OCI-LY7 (cell line): ENCODE data around the gene HECA. TPM values are rescaled to one million over a fixed set of nuclear protein-coding genes. Genes with fewer than 3 reads are reported as not detected.

Experiments
- BruUV-seq: library from RNA; stranded (reverse); fragments of 400-500 nt; replicated peaks from 2 replicates; lab custom pipeline; 2021; lab: Mats Ljungman, UMichigan
- CTCF ChIA-PET: fragments of 300-600 bp; sonication (Branson Sonifier 250); formaldehyde crosslinking; loops from one replicate; lab custom pipeline; 2022; ENCODE audit warnings: antibody characterized with exemption; ENCODE audit not compliant: unreplicated experiment; lab: Charles Lee
- POLR2A ChIA-PET: fragments of 300-600 bp; sonication (Branson Sonifier 250); formaldehyde crosslinking; loops from one replicate; lab custom pipeline; 2022; ENCODE audit warnings: antibody characterized with exemption; lab: Charles Lee
- DNase-seq: peaks from one replicate; pipeline ENCODE4 v3.0.0-alpha.2; 2015; ENCODE audit warnings: low spot score
- H2AFZ ChIP-seq: fragments of 200-600 bp; sonication (generic), shearing (Covaris generic); 2 replicates; pipeline ENCODE4 v1.6.1; 2014; ENCODE audit warnings: mild to moderate bottlenecking, antibody characterized with exemption, low read length, moderate library complexity
- H3K27ac ChIP-seq: fragments of 200-600 bp; sonication (generic); 2 replicates; pipeline ENCODE4 v1.5.1; 2014; ENCODE audit warnings: mixed run types, low read depth, mild to moderate bottlenecking, moderate library complexity, low read length, inconsistent platforms; ENCODE audit not compliant: poor library complexity, severe bottlenecking
- H3K36me3 ChIP-seq: fragments of 200-600 bp; sonication (generic); 2 replicates; pipeline ENCODE4 v1.6.1; 2014; ENCODE audit warnings: mild to moderate bottlenecking, antibody characterized with exemption, low read length, moderate library complexity, mixed read lengths; ENCODE audit not compliant: insufficient read depth
- H3K4me1 ChIP-seq: fragments of 200-600 bp; sonication (generic); 2 replicates; pipeline ENCODE4 v1.5.1; 2014; ENCODE audit warnings: mild to moderate bottlenecking, low read length; ENCODE audit not compliant: insufficient read depth, poor library complexity, severe bottlenecking
- H3K4me2 ChIP-seq: fragments of 200-600 bp; sonication (generic); 2 replicates; pipeline ENCODE4 v1.6.1; 2014; ENCODE audit warnings: mild to moderate bottlenecking, low read length
- H3K4me3 ChIP-seq: fragments of 200-600 bp; sonication (generic); 2 replicates; pipeline ENCODE4 v1.5.1; 2014; ENCODE audit warnings: mild to moderate bottlenecking, low read depth, low read length; ENCODE audit not compliant: poor library complexity, severe bottlenecking
- H3K79me2 ChIP-seq: fragments of 200-600 bp; sonication (generic); 2 replicates; pipeline ENCODE4 v1.6.1; 2016; ENCODE audit warnings: low read depth, mild to moderate bottlenecking, low read length, moderate library complexity, mixed read lengths; ENCODE audit not compliant: insufficient read depth
- H3K9me2 ChIP-seq: fragments of 200-600 bp; sonication (generic); 2 replicates; pipeline ENCODE4 v1.6.1; 2016; ENCODE audit warnings: mild to moderate bottlenecking, low read length, mixed read lengths; ENCODE audit not compliant: insufficient read depth
- H3K9me3 ChIP-seq: fragments of 200-600 bp; sonication (generic); 2 replicates; pipeline ENCODE4 v1.6.1; 2014; ENCODE audit warnings: mild to moderate bottlenecking, mixed run types, low read length, mixed read lengths
- H4K20me1 ChIP-seq: fragments of 200-600 bp; sonication (generic); 2 replicates; pipeline ENCODE4 v1.6.1; 2014; ENCODE audit warnings: mild to moderate bottlenecking, antibody characterized with exemption, low read length, moderate library complexity, mixed read lengths; ENCODE audit not compliant: insufficient read depth
- EZH2phosphoT487 ChIP-seq: fragments of 200-600 bp; sonication (generic); IDR thresholded peaks from 2 replicates; pipeline ENCODE4 v1.6.1; 2018; ENCODE audit warnings: low read depth, borderline replicate concordance, mild to moderate bottlenecking, mixed run types, antibody characterized with exemption, low read length, moderate library complexity, mixed read lengths
- intact Hi-C: fragments of 100-400 bp; cut with micrococcal nuclease; formaldehyde crosslinking; loops from one replicate; pipeline ENCODE4 v1.10.0; 2022; ENCODE audit not compliant: unreplicated experiment
- total RNA-seq, 2 experiments: library from RNA; depleted of rRNA in 1 of 2; stranded (reverse); fragments of >200 nt in 1 of 2; shearing (Covaris generic) in 1 of 2; gene quantifications; 2 replicates each; pipeline ENCODE4 v1.2.3, GENCODE V29; 2014 to 2022
- TF ChIP-seq, protein P1 (sequence below): fragments of 200-600 bp; sonication (generic); conservative IDR thresholded peaks from 2 replicates; pipeline ENCODE4 v1.5.1; 2014; ENCODE audit warnings: mild to moderate bottlenecking, antibody characterized with exemption, low read length, moderate library complexity, mixed read lengths

The HECA gene
- total RNA-seq, 2 experiments from 2014 or later = 21.9 to 23.3 TPM

- H3K4me2 ChIP-seq = no peak overlapping the region
- H3K79me2 ChIP-seq = no peaks in the 10 kb centered on the region
- peaks cover 3% of the 10 kb centered on the region; the same call in 1 of the 2 replicates for H3K9me2 ChIP-seq
- CTCF ChIA-PET = no interaction called here
- no peaks in the 10 kb centered on the region for H3K36me3 ChIP-seq
- no peak overlapping the region for H2AFZ ChIP-seq
- no TSS peak for BruUV-seq
- H4K20me1 ChIP-seq = no peaks in the 10 kb centered on the region
- TF ChIP-seq EZH2phosphoT487 = no peak
- TF ChIP-seq, protein P1, sequence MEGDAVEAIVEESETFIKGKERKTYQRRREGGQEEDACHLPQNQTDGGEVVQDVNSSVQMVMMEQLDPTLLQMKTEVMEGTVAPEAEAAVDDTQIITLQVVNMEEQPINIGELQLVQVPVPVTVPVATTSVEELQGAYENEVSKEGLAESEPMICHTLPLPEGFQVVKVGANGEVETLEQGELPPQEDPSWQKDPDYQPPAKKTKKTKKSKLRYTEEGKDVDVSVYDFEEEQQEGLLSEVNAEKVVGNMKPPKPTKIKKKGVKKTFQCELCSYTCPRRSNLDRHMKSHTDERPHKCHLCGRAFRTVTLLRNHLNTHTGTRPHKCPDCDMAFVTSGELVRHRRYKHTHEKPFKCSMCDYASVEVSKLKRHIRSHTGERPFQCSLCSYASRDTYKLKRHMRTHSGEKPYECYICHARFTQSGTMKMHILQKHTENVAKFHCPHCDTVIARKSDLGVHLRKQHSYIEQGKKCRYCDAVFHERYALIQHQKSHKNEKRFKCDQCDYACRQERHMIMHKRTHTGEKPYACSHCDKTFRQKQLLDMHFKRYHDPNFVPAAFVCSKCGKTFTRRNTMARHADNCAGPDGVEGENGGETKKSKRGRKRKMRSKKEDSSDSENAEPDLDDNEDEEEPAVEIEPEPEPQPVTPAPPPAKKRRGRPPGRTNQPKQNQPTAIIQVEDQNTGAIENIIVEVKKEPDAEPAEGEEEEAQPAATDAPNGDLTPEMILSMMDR = no peak
- no peak for DNase-seq
- H3K27ac ChIP-seq = no peak overlapping the region
- intact Hi-C loops = no loop called here
- no peaks in the 10 kb centered on the region for H3K4me1 ChIP-seq
- H3K4me3 ChIP-seq = no peak overlapping the region
- no peaks in the 10 kb centered on the region for H3K9me3 ChIP-seq
- POLR2A ChIA-PET = no interaction called here
Observed at GRCh38 chr6:139194740-139195139, 59.9 kb downstream of the HECA start.

- intact Hi-C loops = no loop called here
- Histone ChIP-seq H4K20me1 (no peaks in the 10 kb centered on the region), H2AFZ (no peak overlapping the region), H3K4me1 (no peaks in the 10 kb centered on the region), H3K79me2 (no peaks in the 10 kb centered on the region), H3K4me2 (no peak overlapping the region), H3K9me3 (no peaks in the 10 kb centered on the region), H3K9me2 (peaks cover 3% of the 10 kb centered on the region; the same call in 1 of the 2 replicates), H3K36me3 (no peaks in the 10 kb centered on the region), H3K27ac (no peak overlapping the region), H3K4me3 (no peak overlapping the region)
- TF ChIP-seq EZH2phosphoT487 = no peak
- TF ChIP-seq, protein P1 = no peak
- DNase-seq = no peak
- POLR2A ChIA-PET = interaction anchor here (0.7 to 1.5 kb wide), 4 partner anchors 11 to 234 kb away, joined by 3 to 4 read pairs (median 3); no protein-coding TSS in a partner anchor
- CTCF ChIA-PET = no interaction called here
- BruUV-seq = no TSS peak
Observed at GRCh38 chr6:139198529-139199288, 63.8 kb downstream of the HECA start.

- Histone ChIP-seq H3K9me3 (peaks cover 11% of the 10 kb centered on the region; the same call in 1 of the 2 replicates), H3K36me3 (no peaks in the 10 kb centered on the region; the same call in 1 of the 2 replicates), H2AFZ (no peak overlapping the region), H3K4me1 (no peaks in the 10 kb centered on the region), H3K9me2 (no peaks in the 10 kb centered on the region), H3K79me2 (no peaks in the 10 kb centered on the region), H4K20me1 (no peaks in the 10 kb centered on the region), H3K4me2 (no peak overlapping the region), H3K4me3 (no peak overlapping the region), H3K27ac (no peak overlapping the region)
- POLR2A ChIA-PET = interaction anchor here (0.6 to 0.7 kb wide), 2 partner anchors 356 to 607 kb away, joined by 3 to 4 read pairs; no protein-coding TSS in a partner anchor
- DNase-seq = no peak
- intact Hi-C loops = no loop called here
- TF ChIP-seq, protein P1 = no peak
- TF ChIP-seq EZH2phosphoT487 = no peak
- BruUV-seq = no TSS peak
- CTCF ChIA-PET = no interaction called here
Observed at GRCh38 chr6:139201378-139201777, 66.5 kb downstream of the HECA start.
